CD4-positive, alpha-beta T cell treated with Interleukin-1 beta for 1 hour (primary cell): ENCODE results near the gene SLC43A1.

Experiments
- DNase-seq, 2 donors: peaks; one replicate each; pipeline ENCODE4 v3.0.0-alpha.2; 2020 to 2022

Gene SLC43A1

DNA sequence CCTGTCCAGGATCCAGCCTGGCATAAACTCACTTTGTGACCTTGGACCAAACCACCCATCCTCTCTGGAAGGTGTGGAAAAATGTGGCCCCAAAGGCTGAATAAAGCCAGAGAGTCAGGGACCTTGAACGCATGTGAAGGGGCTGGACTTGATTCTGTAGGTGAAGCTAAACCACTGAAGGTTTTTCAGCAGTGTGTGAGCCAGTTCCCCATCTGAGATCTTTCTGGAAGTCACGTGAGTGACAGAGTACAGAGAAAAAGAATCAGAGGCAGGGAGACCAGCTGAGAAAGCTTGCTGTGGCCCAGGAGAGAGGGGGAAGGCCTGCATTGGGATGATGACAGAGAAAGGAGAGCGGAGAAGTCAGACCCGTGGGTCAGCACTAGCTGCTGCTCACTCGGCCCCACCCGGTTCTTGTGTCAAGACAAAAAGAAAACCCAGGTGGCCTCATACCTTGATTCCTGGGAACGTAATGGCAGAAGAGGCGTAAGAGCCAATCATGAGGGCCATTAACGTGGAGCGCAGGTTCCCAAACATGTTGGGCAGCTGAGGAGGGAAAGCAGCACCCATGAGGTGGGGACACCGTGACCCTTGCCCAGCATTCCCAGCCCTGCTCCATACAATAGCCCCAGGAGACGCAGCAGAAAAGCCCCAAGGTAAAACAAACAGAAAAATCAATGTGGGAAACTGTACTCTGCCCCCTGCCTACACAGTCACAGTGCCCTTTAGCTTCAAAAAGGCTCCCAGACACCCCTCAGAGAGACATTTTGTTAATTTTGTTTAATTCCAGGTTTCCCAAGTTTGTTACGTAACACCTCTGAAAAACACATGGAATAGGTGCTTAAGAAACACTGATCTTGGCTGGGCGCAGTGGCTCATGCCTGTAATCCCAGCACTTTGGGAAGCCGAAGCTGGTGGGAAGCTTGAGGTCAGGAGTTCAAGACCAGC lies 17.9 kb downstream of the SLC43A1 start:
- DNase-seq: no peak

- no peak for DNase-seq
These were observed 19.2 kb downstream of the SLC43A1 start for GRCh38 chr11:57496109-57496820.

- DNase-seq: peak; percentile 67 to 75
These were observed 21.7 kb downstream of the SLC43A1 start for GRCh38 chr11:57493507-57494503.

DNA sequence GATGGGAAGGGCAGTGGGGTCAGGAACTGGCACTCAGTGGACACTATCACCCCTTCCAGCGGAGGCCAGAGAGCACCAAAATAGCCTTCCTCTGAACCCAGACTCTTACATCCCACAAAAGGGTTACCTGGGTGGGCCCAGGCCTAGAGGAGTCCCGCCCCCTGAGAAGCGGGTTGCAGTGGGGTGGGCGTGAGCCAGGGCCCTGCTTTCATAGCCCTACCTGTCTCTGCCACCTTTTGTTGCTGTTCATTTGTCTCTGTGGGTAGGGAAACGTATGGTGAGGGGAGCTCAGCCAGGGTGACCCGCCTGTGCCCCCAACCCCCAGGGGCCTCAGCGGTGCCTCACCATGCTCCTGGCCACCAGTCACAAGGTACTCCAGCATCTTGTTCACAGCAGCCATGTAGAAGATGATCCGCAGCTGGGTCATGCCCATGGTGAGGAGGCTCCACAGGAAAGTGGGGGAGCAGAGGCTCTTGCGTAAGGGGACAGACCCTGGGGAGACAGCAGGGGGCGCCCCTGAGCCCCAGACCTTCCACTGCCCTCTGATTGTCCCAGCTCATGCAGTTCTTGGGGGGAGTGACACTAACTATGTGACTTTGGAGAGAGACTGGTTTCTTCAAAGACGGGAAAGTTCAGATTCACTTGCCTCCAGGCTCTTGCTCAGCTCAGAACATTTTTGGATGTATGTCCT lies 24.0 kb downstream of the SLC43A1 start:
- peak; percentile 43 to 52 for DNase-seq

- no peak for DNase-seq
These were observed 24.9 kb downstream of the SLC43A1 start for GRCh38 chr11:57490456-57491248.

GRCh38 chr11:57487920-57488659 lies 27.4 kb downstream of the SLC43A1 start:
- DNase-seq: no peak

- DNase-seq: no peak
These were observed 28.3 kb downstream of the SLC43A1 start for GRCh38 chr11:57487021-57487778.

DNA sequence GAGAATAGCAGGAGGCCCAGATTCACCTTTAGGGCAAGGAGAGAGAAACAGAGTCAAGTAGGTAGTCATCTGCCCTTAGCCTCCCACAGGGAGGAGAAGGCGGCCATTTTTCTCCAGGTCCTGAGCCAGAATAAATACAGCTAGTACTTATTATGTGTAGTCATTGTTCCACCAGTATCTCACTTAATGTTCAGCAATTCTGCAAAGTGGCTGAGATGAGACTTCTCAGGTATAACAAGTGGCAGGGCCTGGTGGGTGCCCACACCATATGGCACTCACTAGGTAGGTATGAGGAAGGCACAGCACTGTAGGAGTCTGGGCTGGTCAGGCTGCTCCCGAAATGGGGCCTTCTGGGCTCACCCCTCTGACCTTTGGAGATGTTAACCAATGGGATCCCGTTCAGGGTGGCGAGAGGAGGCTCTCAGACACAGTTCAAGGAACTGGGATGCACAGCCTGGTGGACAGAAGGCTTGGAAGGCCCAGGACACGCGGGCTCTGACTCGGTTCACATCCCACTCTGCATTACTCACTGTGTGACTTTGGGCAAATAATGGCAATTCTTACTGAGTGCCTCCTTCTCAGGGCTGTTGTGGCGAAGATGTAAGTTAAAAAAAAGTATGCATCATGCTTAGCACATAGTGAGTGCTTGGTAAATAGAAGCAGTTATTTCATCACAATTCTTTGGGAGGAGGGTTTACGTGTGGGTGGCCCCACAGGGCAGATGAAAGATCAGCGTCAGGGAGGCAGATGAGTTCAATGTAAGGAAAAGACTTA lies 30.1 kb downstream of the SLC43A1 start:
- DNase-seq: no peak

GRCh38 chr11:57484141-57484710 lies 31.3 kb downstream of the SLC43A1 start:
- peak in 1 of 2 donors; percentile 43 for DNase-seq

- no peak for DNase-seq
These were observed 32.0 kb downstream of the SLC43A1 start for GRCh38 chr11:57483562-57483918.

- peak; percentile 60 to 61 for DNase-seq
These were observed 32.5 kb downstream of the SLC43A1 start for GRCh38 chr11:57482782-57483561.

- DNase-seq: no peak
These were observed 33.4 kb downstream of the SLC43A1 start for GRCh38 chr11:57481915-57482781.

- DNase-seq: no peak
These were observed 34.2 kb downstream of the SLC43A1 start for GRCh38 chr11:57481315-57481714.

DNA sequence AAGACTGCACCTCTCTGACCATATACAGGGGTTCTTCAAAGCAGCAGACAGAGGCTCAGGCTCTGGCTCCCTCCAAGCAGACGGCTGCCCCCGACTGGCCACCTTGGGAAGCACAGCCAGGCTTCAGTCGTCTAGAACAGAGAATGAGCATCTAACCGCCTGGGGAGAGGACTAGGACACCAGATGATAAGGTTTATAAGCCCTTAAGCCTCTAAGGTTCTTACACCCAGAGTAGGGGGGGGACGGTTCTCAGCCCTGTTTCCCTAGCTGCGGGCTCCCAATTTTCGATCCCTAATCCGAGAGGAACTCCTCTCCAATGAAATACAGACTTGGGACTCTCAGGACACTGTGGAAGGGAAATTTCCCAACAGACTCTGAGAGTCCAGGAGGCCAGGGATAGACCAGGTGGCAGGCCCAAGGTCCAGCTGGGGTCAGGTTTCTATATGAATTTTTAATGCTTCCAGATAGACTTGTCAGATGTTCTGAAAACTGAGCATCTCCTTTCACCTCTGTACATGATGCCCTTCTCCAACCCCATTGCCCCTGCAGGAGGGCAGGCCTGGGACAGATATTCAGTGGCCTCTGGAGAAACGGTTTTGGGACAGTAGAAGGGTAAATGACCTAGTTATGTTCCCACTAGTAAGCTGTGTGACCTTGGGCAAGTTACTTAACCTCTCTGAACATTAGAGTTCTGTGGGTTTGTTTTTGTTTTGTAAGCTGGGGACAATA lies 34.9 kb downstream of the SLC43A1 start:
- peak; percentile 57 to 64 for DNase-seq

DNA sequence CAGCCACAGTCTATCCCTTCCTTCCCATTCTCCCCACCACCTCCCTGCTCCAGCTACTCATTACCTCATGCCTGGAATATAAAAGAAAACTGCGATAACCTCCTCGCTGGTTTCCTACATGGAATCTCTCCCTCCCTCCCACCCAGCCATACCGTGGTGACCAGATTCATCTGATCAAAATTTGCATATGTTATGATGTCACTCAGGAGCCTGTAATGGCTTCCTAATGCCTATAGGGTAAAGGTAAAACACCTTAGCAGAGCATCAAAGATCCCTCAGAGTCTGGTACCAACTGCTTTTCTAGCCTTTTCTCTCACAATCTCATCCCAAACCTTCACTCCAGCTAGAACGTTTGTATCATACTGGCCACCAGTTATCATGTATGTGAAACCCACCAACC lies 35.6 kb downstream of the SLC43A1 start:
- DNase-seq: no peak
